ENCODE data around the gene TMEM130. TPM values are rescaled to one million over a fixed set of nuclear protein-coding genes. Genes with fewer than 3 reads are reported as not detected.

The TMEM130 gene
- total and polyA plus RNA-seq, 9 of the 15 experiments (the other 6 are each of a cell fraction or from before 2014, with no cell fraction given), result 0.07 TPM; not detected in 8

- TF ChIP-seq PRDM10 (IDR thresholded peaks at IDR 0.05; ENCODE audit: partially characterized antibody) (no peak), ZNF41 (CRISPR knock-in tag; conservative IDR thresholded peaks at IDR 0.05) (no peak), MYBL2 (IDR thresholded peaks at IDR 0.05; ENCODE audit: low read depth) (no peak), MYBL2 (CRISPR knock-in tag; IDR thresholded peaks at IDR 0.05; ENCODE audit: borderline replicate concordance) (no peak)
Measured at GRCh38 chr7:98852826-98853225, 17.0 kb downstream of the TMEM130 start (continued).

GRCh38 chr7:98848918-98849317 is 20.9 kb downstream of the TMEM130 start:
- H3K4me1 ChIP-seq (replicated peaks in 1 of 2; ENCODE audit: control insufficient read depth in 2 of 2, insufficient read depth in 2 of 2, low read length in 2 of 2), result no peaks in the 10 kb centered on the region
- H3K9me3 ChIP-seq (replicated peaks; ENCODE audit: control insufficient read depth, insufficient read depth, low read depth, low read length), result 0 out of 2 replicates have a peak, but pooled peaks cover 5% of the 10 kb centered on the region
- in situ Hi-C loops (cut with MboI), result no loop called here
- 0% methylated on average over 3 of the region's 3 CpGs for WGBS (ENCODE audit: insufficient coverage, low coverage, missing lambda C conversion rate)
- no peaks in the 10 kb centered on the region for H3K9me1 ChIP-seq (ENCODE audit: control insufficient read depth, insufficient read depth, low read length)
- DNase-seq (ENCODE audit: extremely low read depth in 1 of 4, low spot score in 3 of 4), result no peak
- no peak for FAIRE-seq
- no TSS peak for BruUV-seq (replicated peaks)
- ChIA-PET CTCF (ENCODE audit: low intra/inter-chr PET ratio) (no interaction called here), POLR2A (no interaction called here)
- H3K9ac ChIP-seq (ENCODE audit: insufficient read depth in 1 of 2, low read depth in 2 of 2, low read length in 2 of 2), result no peak overlapping the region
- H4K20me1 ChIP-seq (replicated peaks; ENCODE audit: control insufficient read depth, insufficient read depth, low read length), result no peaks in the 10 kb centered on the region; the same call in 1 of the 2 replicates
- H3K27me3 ChIP-seq (ENCODE audit: control insufficient read depth in 2 of 2, insufficient read depth in 2 of 2, low read length in 2 of 2), result peaks cover 18 to 71% of the 10 kb centered on the region in 2 experiments; a peak in 4 of 5 replicates
- no peak overlapping the region for H3K27ac ChIP-seq (ENCODE audit: extremely low read depth, low read depth, low read length)
- H3K36me3 ChIP-seq (ENCODE audit: control insufficient read depth, insufficient read depth, low read length), result no peaks in the 10 kb centered on the region
- H2AFZ ChIP-seq (ENCODE audit: low read depth, low read length), result no peak overlapping the region
- no peak; the same call in 2 of the 3 replicates for ATAC-seq
- intact Hi-C loops (cut with micrococcal nuclease), result no loop called here
- H3K79me2 ChIP-seq (ENCODE audit: control insufficient read depth, insufficient read depth, low read length), result no peaks in the 10 kb centered on the region
- H3K4me3 ChIP-seq, result no peak overlapping the region
- no peak overlapping the region for H3K4me2 ChIP-seq (ENCODE audit: insufficient read depth, low read length)
- no peak for TF ChIP-seq REST (IDR thresholded peaks at IDR 0.05; ENCODE audit: borderline replicate concordance)
- TF ChIP-seq REST (CRISPR knock-in tag; IDR thresholded peaks at IDR 0.05; ENCODE audit: low read depth), result no peak
- TF ChIP-seq U2AF2 (optimal IDR thresholded peaks at IDR 0.05; ENCODE audit: low read depth, low read length), result no peak
- TF ChIP-seq TBL1XR1 (IDR thresholded peaks at IDR 0.05; ENCODE audit: low read length in 2 of 2), result no peak
- no peak for TF ChIP-seq ERF (CRISPR knock-in tag; IDR thresholded peaks at IDR 0.05)

Data from K562 (cell line).